EL (cell line): ENCODE measurements around the gene SLC40A1.

ENCODE experiments used
- DNase-seq: peaks from one replicate; pipeline ENCODE4 v3.0.0-alpha.2; 2016

The SLC40A1 gene

GRCh38 chr2:189599245-189599644, 18.7 kb upstream of the SLC40A1 start:
- DNase-seq: no peak

- DNase-seq: no peak
These were observed 14.8 kb upstream of the SLC40A1 start for GRCh38 chr2:189595417-189595816.

- DNase-seq: no peak
These were observed 13.7 kb upstream of the SLC40A1 start for GRCh38 chr2:189594305-189594704.

DNA sequence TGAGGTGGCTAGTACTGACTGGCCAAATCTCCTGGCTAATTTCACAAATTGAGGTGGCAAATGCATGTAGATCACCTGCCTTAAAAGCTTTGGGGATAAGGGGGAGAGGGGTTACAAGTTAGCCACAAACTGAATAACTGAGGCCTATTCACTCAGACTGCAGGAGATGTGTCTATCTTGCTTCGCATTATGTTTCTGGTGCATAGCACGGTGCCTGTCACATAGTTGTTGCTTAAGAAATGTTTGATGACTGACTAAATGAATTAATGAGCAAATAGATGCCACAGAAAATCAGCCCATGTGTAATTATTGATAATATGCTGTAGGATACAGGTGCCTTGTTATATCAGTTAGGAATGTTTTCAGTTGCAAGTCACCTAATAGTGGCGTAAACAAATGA, 12.5 kb upstream of the SLC40A1 start:
- DNase-seq: no peak

GRCh38 chr2:189592353-189592984, 11.9 kb upstream of the SLC40A1 start:
- DNase-seq: no peak

- DNase-seq: no peak
These were observed 7.2 kb upstream of the SLC40A1 start for GRCh38 chr2:189587780-189588179.

DNA sequence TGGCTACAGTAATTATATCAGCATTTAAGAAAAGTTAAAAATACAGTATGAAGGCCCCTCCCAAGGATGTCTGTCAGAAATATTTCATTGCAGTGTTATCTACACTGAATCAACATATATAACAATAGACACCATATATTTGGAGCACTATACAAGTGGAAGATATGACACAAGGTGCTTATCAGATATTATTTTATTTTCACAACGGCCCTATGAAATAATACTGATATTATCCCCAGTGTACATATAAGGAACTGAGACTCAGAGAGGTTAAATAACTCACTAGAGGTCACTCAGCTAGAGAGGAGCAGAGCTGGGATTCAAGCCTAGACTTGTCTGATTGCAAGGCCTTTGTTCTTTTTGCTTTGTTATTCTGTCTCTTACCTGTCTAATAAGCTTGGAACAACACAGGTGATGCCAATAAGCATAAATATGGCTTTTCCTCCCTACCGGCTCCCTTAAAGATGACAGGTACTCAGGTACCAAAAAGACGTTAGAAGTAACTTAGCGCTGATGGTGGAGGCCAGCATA, 4.7 kb upstream of the SLC40A1 start:
- DNase-seq: no peak

DNA sequence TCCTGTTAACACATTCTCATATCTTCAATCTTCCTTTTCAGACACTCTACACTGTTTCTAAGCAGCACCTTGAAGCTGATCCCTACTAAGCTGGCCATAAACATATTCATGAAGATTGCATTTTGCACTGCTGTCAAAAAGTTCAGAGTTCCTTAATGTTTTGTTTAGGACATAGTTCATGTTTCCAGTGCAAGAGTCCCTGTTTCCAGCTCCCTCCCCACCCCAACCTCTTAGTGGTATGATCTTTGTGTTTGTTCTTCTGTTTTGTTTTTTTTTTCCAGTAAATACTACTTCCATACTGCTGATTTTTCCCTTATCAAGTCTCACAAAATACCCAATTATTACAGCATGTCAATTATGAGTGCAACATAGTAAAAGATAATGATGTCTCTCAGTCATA, 4.1 kb upstream of the SLC40A1 start:
- no peak for DNase-seq

DNA sequence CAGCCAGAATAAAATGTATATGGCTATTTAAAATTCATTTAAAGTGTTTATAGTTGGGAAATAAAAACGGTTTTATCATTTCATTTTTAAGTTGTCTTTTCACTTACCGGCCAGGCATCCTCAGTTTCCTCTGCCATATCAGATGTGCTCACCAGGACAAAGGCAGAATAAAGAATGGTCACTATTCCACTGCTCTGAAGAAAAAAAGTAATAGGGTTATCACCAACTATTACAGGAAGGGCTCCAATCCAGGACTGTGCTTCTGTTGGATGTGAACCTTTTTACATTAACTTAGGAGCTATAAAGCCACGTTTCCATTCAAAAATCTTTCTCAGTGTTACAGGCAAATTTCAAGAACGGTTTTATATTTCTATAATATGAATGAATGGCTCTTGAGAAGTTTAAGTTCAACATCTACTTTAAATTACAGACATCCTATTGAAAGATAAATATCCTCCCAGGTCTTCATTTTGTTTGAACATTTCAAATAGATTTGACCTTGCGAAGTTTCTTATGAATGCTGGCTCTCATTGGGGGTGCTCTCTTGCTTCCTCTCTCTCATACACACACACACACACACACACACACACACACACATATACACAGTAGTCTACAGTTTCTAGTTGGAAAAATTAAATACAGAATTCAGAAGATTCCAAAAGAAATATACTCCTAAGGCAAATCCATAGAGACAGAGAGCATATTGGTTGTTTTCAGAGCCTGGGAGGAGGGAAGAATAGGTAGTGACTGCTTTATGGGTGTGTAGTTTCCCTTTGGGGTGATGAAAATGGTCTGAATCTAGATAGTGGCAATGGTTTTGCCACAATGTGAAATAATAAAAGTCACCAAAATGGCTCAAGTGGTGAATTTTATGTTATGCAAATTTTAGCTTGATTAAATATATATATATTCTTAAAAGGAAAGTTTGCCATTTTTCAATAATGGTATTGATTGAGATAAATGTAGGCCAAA, 2.9 kb upstream of the SLC40A1 start:
- no peak for DNase-seq

DNA sequence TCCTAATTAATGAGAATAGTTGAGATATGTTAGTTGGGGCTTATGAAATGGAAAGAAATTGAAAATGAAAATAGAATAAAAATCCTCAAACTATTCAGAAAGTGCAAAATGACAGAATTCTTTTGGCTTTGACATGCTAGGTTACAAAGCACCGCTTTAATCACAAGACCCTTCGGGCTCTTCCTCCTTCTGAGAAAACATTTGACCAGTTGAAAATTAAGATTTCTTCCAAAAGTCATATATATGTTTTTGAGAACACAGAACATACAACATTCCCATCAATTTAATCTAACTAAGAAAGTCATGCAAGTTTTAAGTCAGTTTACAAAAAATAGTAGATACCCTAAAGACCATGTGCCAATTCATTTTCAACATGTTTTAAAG, 2.2 kb upstream of the SLC40A1 start:
- no peak for DNase-seq

- no peak for DNase-seq
These were observed 1.7 kb upstream of the SLC40A1 start for GRCh38 chr2:189582140-189582808.

DNA sequence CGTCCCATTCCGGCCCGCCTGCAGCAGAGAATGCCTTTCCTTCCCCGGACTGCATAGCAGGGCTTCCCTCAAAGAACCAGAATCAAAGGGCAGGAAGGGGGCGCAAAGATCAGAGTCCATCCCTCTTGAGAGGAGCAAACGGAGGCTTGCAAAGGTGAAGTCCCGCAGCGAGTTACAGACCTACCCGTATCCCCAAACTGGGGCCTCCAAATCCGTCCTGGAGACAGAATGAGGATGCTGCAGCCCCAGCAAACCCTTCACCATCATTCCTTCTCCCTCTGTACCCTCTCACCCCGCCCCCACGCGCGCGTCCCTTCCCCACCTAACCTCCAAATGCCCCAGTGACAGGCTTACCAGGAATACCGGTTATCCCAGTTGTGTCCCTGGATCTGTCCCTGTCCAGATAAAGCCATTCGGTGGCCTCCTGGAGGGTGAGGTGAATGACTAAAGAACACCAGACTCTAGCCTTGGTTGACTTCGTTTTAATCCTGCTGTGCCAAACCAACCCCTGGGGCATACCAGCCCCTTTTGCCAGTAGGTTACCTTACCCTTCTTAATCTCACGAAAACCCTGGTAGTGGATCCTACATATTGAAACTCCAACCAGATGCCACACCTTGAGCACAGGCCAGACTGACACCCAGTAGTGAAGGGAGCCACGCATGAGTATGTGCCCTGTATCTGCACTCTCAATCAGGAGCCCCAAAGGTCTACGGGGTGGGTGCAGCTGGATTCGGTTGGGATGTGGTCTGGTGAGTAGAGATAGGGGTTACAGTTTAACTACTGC, 961 bp upstream of the SLC40A1 start:
- DNase-seq: peak; percentile 13

DNA sequence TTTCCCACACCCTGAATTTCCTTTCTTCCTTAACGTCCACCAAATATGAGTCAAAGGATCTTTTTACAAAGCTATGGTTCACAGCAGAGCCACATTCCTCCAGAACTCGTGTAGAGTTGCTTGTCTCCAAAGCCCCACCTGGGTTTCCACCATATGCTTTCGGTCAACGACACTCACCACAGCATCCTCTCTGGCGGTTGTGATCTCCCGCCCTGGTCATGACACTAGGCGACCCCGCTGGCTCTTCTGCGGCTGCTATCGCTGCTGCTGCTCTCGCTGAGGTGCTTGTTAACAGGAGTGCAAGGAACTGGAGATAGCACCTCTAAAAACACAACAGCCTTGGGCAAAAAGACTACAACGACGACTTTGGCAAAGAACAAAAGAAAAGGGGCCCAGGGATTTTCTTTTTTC, 340 bp downstream of the SLC40A1 start:
- DNase-seq: peak; percentile 12

DNA sequence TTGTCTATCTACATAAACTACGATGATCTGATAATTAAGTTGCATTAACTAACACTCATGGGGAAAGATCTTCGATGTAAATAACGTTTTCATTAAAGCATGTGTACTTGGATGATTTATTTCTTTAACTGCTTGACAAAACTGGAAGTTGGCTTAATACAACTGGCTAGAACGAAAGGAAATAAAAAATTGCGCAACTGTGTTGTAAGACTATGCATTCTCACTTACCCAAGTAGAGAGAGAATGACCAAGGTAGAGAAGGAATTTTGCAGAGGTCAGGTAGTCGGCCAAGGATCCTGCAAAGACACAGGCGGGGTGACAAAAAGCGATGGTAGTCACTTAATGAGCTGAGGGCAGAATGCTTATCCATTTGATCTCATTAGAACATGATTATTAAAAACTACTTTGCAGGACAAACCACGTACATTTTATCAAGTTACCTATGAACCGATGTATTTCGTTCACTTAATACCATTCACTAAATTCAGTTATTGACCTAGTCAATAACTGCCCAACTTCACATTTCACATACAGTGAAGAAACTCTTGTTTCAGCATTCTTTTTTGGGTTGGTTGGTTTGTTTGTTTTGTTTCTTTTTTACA, 900 bp downstream of the SLC40A1 start:
- no peak for DNase-seq

DNA sequence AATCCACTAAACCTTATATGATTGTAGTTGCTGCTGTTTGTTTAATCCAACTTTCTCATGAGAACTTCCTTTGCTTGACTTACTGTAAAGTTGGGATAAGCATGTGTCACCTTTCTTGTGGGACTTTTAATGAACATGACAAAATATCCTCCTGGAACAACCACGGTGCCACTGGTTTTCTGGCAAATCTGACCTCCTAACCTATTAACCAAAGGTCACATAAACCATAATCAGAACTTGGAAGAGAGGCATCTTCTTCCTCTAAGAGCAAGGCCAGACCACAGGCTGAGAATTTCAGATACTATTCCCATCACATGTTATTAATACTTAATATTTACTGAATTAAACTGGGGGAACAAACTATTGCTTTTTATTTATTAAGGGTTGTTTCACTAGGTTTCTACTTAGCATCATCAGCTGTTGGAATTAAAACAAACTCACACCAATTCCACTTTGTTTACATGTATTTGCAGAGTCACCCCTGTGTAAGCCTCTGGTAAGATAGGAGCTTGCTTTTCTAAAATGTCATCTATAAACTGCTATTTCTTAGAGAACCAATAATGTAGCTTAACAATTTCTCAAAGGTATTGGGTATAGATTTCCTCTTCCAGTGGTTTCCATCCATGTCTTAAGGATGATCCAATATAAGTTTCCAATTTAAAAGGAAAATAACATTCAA, 2.2 kb downstream of the SLC40A1 start:
- DNase-seq: no peak

- no peak for DNase-seq
These were observed 3.5 kb downstream of the SLC40A1 start for GRCh38 chr2:189577121-189577520.

DNA sequence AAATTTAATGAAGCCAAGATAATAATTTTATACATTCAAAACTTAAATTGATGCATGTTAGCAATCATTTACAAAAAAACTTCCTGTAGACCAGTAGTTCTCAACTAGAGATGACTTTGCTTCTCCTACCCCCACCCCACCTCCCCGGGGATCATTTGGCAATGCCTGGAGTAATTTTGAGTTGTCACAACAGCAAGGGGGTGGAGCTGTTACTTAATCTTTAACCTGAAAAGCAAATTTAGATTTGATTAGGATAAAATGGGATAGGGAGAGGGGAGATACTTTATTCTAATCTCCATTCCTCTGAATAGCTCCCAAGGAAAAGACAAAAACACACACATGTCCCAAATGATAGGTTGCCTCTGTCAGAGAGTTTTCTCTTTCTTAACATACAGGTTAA, 4.2 kb downstream of the SLC40A1 start:
- no peak for DNase-seq

- no peak for DNase-seq
These were observed 5.7 kb downstream of the SLC40A1 start for GRCh38 chr2:189574793-189575475.

DNA sequence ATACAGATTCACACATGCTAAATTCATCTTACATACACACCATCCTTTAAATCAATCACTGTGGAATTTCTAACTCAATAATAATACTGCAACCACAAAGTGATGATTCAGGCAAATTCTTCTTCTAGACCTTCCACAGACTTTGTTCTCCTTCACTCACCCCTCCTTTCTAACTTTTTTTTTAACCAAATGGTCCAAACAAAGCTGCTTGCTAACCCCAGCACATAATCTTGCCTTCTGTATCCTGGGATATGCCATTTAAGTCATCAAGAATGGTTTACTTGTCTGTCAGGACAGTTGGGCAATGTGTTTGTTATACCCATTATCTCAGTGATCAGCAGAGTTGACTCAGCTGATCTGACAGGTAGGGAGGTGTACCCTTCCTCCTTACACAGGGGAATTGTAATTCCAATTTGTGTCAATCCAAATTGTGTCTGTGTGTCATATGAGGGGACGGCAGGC, 10.0 kb downstream of the SLC40A1 start:
- DNase-seq: peak; percentile 77

GRCh38 chr2:189569295-189569910, 11.2 kb downstream of the SLC40A1 start:
- DNase-seq: peak; percentile 14
